Osteoblast (primary cell): ENCODE results near the gene NME4. TPM values are rescaled to one million over a fixed set of nuclear protein-coding genes. Genes with fewer than 3 reads are reported as not detected.
A peak's percentile ranks its signal among the peaks of the same experiment; 100 is the strongest.

Source experiments
- DNase-seq: peaks from one replicate; pipeline ENCODE4 v3.0.0; 2011; ENCODE audit warnings: low spot score, mixed read lengths; ENCODE audit not compliant: insufficient read length; ENCODE audit errors: missing footprints
- H2AFZ ChIP-seq: 2 replicates; pipeline ENCODE4 v1.6.0; 2011; ENCODE audit warnings: mild to moderate bottlenecking, low read length
- H3K27ac ChIP-seq: 2 replicates; pipeline ENCODE4 v1.5.1; 2011; ENCODE audit warnings: mild to moderate bottlenecking, low read depth, low read length, moderate library complexity
- H3K27me3 ChIP-seq: 2 replicates; pipeline ENCODE4 v1.6.0; 2012; ENCODE audit warnings: mild to moderate bottlenecking, control low read depth, inconsistent platforms, low read length, moderate library complexity; ENCODE audit not compliant: insufficient read depth
- H3K36me3 ChIP-seq: 2 replicates; pipeline ENCODE4 v1.5.1; 2011; ENCODE audit warnings: mild to moderate bottlenecking, low read length, control low read depth, moderate library complexity; ENCODE audit not compliant: insufficient read depth
- H3K4me1 ChIP-seq: 2 replicates; pipeline ENCODE4 v1.5.1; 2011; ENCODE audit warnings: mild to moderate bottlenecking, low read length, control low read depth, moderate library complexity; ENCODE audit not compliant: insufficient read depth
- H3K4me2 ChIP-seq: 2 replicates; pipeline ENCODE4 v1.6.0; 2011; ENCODE audit warnings: mild to moderate bottlenecking, low read length; ENCODE audit not compliant: insufficient read depth
- H3K4me3 ChIP-seq: fragments of 200-600 bp; sonication (generic); 3 replicates; pipeline ENCODE4 v1.5.1; 2012; ENCODE audit warnings: mild to moderate bottlenecking, low read length, inconsistent platforms; ENCODE audit not compliant: insufficient read depth
- H3K79me2 ChIP-seq: 2 replicates; pipeline ENCODE4 v1.6.0; 2012; ENCODE audit warnings: mild to moderate bottlenecking, low read length, control low read depth, inconsistent platforms; ENCODE audit not compliant: insufficient read depth
- H3K9me3 ChIP-seq: 2 replicates; pipeline ENCODE4 v1.5.1; 2011; ENCODE audit warnings: low read depth, low read length, control low read depth
- H4K20me1 ChIP-seq: 2 replicates; pipeline ENCODE4 v1.6.0; 2012; ENCODE audit warnings: mild to moderate bottlenecking, low read length, control low read depth; ENCODE audit not compliant: insufficient read depth
- CTCF ChIP-seq: IDR thresholded peaks from 2 replicates; pipeline ENCODE4 v1.5.1; 2011; ENCODE audit warnings: mild to moderate bottlenecking, low read depth, low read length, moderate library complexity; ENCODE audit errors: extremely low read depth
- total RNA-seq: library from RNA; depleted of rRNA; stranded (reverse); fragments of >200 nt; gene quantifications from 2 replicates; pipeline ENCODE4 v1.2.3, GENCODE V29; 2012

Gene NME4
- total RNA-seq, 1 donor = 83.6 TPM

- Histone ChIP-seq H3K4me1 (peaks cover 30% of the 10 kb centered on the region), H3K27ac (no peak overlapping the region), H3K4me2 (peak overlapping the region; percentile 91), H3K27me3 (no peaks in the 10 kb centered on the region), H3K4me3 (peak overlapping the region; percentile 86), H3K79me2 (peaks cover 51% of the 10 kb centered on the region), H3K9me3 (no peaks in the 10 kb centered on the region), H4K20me1 (peaks cover 27% of the 10 kb centered on the region), H3K36me3 (no peaks in the 10 kb centered on the region), H2AFZ (no peak overlapping the region)
- peak; percentile 62 for DNase-seq
- TF ChIP-seq CTCF = no peak
These were observed 30.3 kb downstream of the NME4 start for GRCh38 chr16:427250-427649.

GRCh38 chr16:430904-431303, 33.9 kb downstream of the NME4 start:
- Histone ChIP-seq H2AFZ (no peak overlapping the region), H3K27me3 (no peaks in the 10 kb centered on the region), H3K4me3 (no peak overlapping the region), H3K79me2 (peaks cover 69% of the 10 kb centered on the region), H3K27ac (no peak overlapping the region), H4K20me1 (peaks cover 36% of the 10 kb centered on the region), H3K9me3 (no peaks in the 10 kb centered on the region), H3K36me3 (no peaks in the 10 kb centered on the region), H3K4me1 (peaks cover 10% of the 10 kb centered on the region), H3K4me2 (no peak overlapping the region)
- TF ChIP-seq CTCF = no peak
- DNase-seq = peak; percentile 38

- Histone ChIP-seq H4K20me1 (peaks cover 48% of the 10 kb centered on the region), H3K27ac (no peak overlapping the region), H3K79me2 (peaks cover 69% of the 10 kb centered on the region)
These were observed 43.6 kb downstream of the NME4 start for GRCh38 chr16:440627-441026.

GRCh38 chr16:441447-441846, 44.4 kb downstream of the NME4 start:
- H3K4me3 ChIP-seq = no peak overlapping the region
- DNase-seq = no peak
- peaks cover 71% of the 10 kb centered on the region for H3K79me2 ChIP-seq
- no peak overlapping the region for H3K4me2 ChIP-seq
- peaks cover 9% of the 10 kb centered on the region for H3K4me1 ChIP-seq
- H3K36me3 ChIP-seq = no peaks in the 10 kb centered on the region
- H2AFZ ChIP-seq = no peak overlapping the region
- peaks cover 51% of the 10 kb centered on the region for H4K20me1 ChIP-seq
- no peak overlapping the region for H3K27ac ChIP-seq
- H3K9me3 ChIP-seq = no peaks in the 10 kb centered on the region
- no peak for TF ChIP-seq CTCF
- no peaks in the 10 kb centered on the region for H3K27me3 ChIP-seq

More at GRCh38 chr16:440627-441026, 43.6 kb downstream of the NME4 start:
- no peaks in the 10 kb centered on the region for H3K36me3 ChIP-seq
- TF ChIP-seq CTCF = no peak
- H3K27me3 ChIP-seq = no peaks in the 10 kb centered on the region
- H3K4me2 ChIP-seq = no peak overlapping the region
- no peaks in the 10 kb centered on the region for H3K9me3 ChIP-seq
- peaks cover 9% of the 10 kb centered on the region for H3K4me1 ChIP-seq
- no peak overlapping the region for H3K4me3 ChIP-seq
- H2AFZ ChIP-seq = no peak overlapping the region
- peak; percentile 67 for DNase-seq
